Thoracic aorta (tissue), 2 donors: ENCODE results near the gene CDC42SE2. TPM values are rescaled to one million over a fixed set of nuclear protein-coding genes. Genes with fewer than 3 reads are reported as not detected.
"Not testable (repeated sequence)": the region's sequence is repeated elsewhere in the genome, so short reads cannot be mapped to it uniquely, and the experiment has no call there.

Experiments
- ATAC-seq: fragments of 150-250 bp; one replicate; pipeline ENCODE4 v1.8.0; 2017; ENCODE audit warnings: low read depth; ENCODE audit not compliant: insufficient number of reproducible peaks, low FRiP score
- DNase-seq: peaks from one replicate; pipeline ENCODE4 v3.0.0-alpha.2; 2020; ENCODE audit warnings: low spot score
- H3K27ac ChIP-seq, 2 donors: fragments of 200-600 bp; sonication (generic); 1 replicate in 1 of 2; 2 replicates in 1 of 2; pipeline ENCODE4 v1.5.1; 2016; ENCODE audit warnings: mild to moderate bottlenecking in 2 of 2, moderate library complexity in 2 of 2
- H3K27me3 ChIP-seq: fragments of 200-600 bp; sonication (generic); replicated peaks from 2 replicates; pipeline ENCODE4 v1.6.0; 2016; ENCODE audit warnings: mild to moderate bottlenecking; ENCODE audit not compliant: insufficient read depth
- H3K36me3 ChIP-seq: fragments of 200-600 bp; sonication (generic); one replicate; pipeline ENCODE4 v1.5.1; 2016
- H3K4me1 ChIP-seq, 2 donors: fragments of 200-600 bp; sonication (generic); 1 replicate in 1 of 2; 2 replicates in 1 of 2; pipeline versions ENCODE4 v1.5.1 to v1.6.0; 2016; ENCODE audit warnings: low read depth in 2 of 2, mild to moderate bottlenecking in 1 of 2; ENCODE audit not compliant: control insufficient read depth in 1 of 2
- H3K4me3 ChIP-seq: fragments of 200-600 bp; sonication (generic); 2 replicates; pipeline ENCODE4 v1.5.1; 2016; ENCODE audit warnings: mild to moderate bottlenecking
- H3K9me3 ChIP-seq: fragments of 200-600 bp; sonication (generic); 2 replicates; pipeline ENCODE4 v1.5.1; 2016
- total RNA-seq, 2 donors: library from RNA; depleted of rRNA; stranded (reverse); fragments of >200 nt; gene quantifications; one replicate each; pipeline versions ENCODE4 v1.1.0 to v1.2.3, GENCODE V29; 2016
- TF ChIP-seq, protein P1 (sequence below): fragments of 200-600 bp; sonication (generic); IDR thresholded peaks from one replicate; pipeline ENCODE4 v1.5.1; 2019; ENCODE audit warnings: antibody characterized with exemption

The CDC42SE2 gene
- total RNA-seq, 2 donors from 2014 or later = 20.3 to 38.0 TPM

- H3K36me3 ChIP-seq = no peaks in the 10 kb centered on the region
- H3K4me3 ChIP-seq = no peak overlapping the region
- peaks cover 11 to 12% of the 10 kb centered on the region in 2 donors for H3K4me1 ChIP-seq
- DNase-seq (no peak), ATAC-seq (no peak)
- H3K9me3 ChIP-seq = no peaks in the 10 kb centered on the region
- H3K27ac ChIP-seq = no peak overlapping the region
- H3K27me3 ChIP-seq = no peaks in the 10 kb centered on the region
- TF ChIP-seq, protein P1, sequence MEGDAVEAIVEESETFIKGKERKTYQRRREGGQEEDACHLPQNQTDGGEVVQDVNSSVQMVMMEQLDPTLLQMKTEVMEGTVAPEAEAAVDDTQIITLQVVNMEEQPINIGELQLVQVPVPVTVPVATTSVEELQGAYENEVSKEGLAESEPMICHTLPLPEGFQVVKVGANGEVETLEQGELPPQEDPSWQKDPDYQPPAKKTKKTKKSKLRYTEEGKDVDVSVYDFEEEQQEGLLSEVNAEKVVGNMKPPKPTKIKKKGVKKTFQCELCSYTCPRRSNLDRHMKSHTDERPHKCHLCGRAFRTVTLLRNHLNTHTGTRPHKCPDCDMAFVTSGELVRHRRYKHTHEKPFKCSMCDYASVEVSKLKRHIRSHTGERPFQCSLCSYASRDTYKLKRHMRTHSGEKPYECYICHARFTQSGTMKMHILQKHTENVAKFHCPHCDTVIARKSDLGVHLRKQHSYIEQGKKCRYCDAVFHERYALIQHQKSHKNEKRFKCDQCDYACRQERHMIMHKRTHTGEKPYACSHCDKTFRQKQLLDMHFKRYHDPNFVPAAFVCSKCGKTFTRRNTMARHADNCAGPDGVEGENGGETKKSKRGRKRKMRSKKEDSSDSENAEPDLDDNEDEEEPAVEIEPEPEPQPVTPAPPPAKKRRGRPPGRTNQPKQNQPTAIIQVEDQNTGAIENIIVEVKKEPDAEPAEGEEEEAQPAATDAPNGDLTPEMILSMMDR = no peak
Observed at GRCh38 chr5:131303537-131303936, 39.7 kb downstream of the CDC42SE2 start.

DNA sequence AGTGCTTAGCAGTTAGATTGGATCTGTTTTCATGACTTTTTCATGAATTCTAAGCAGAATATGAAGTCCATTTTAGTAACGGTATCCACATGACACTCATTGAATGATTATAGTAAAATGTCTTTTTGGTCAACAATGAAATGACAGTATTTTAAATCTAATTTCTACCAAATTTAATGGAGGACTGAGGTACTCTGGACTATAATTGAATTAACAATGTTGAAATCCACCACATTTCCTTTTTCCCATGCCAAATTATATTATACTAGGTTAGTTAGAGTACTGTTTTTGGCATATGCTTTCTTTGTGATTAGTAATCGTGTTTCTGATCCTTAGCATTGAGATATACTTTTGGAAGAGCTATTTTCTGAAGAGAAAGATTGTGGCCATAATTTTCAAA lies 40.6 kb downstream of the CDC42SE2 start:
- DNase-seq = no peak
- no peak overlapping the region for H3K4me3 ChIP-seq
- ATAC-seq = no peak
- TF ChIP-seq, protein P1 = no peak
- H3K4me1 ChIP-seq = peaks cover 11 to 12% of the 10 kb centered on the region in 2 donors
- H3K27ac ChIP-seq = no peak overlapping the region
- H3K36me3 ChIP-seq = no peaks in the 10 kb centered on the region
- no peaks in the 10 kb centered on the region for H3K27me3 ChIP-seq
- H3K9me3 ChIP-seq = no peaks in the 10 kb centered on the region

DNA sequence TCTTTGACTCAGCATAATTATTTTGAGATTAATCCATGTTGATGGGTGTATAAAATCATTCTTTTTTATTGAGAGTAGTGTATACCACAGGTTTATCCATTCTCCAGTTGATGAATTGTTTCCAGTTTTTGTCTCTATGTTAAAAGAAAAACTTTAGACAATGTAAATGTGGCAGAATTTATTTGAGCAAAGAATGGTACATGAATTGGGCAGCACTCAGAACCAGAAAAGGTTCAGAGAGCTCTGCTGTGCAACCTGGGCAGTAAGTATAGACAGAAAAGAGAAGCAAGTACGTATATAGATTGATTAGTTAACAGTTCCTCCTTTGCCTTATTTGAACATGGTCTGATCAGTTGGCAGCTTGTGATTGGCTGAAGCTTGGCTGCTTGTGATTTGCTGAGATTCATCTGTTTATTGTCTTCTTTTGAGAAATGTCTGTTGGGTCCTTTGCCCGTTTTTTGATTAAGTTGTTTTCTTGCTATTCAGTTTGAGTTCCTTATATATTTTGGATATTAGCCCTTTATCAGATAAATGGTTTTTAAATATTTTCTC lies 41.4 kb downstream of the CDC42SE2 start:
- Histone ChIP-seq H3K4me1 (peaks cover 11 to 12% of the 10 kb centered on the region in 2 donors), H3K27ac (no peak overlapping the region), H3K27me3 (no peaks in the 10 kb centered on the region), H3K9me3 (no peaks in the 10 kb centered on the region), H3K4me3 (no peak overlapping the region), H3K36me3 (no peaks in the 10 kb centered on the region)
- ATAC-seq (no peak), DNase-seq (no peak)
- TF ChIP-seq, protein P1 = no peak

DNA sequence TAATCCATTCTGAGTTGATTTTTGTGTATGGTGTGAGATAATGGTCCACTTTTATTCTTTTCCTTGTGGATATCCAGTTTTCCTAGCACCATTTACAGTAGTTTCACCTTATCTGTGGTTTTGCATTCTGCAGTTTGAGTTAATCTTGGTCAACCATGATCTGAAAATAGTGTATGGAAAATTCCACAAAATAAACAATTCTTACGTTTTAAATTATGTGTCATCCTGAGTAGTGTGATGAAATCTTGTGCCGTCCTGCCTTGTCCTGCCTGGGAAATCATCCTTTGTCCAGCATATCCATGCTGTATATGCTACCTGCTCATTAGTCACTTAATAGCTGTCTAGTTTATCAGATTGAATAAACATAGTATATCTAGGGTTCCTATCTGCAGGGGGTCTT lies 42.1 kb downstream of the CDC42SE2 start:
- no peaks in the 10 kb centered on the region for H3K36me3 ChIP-seq
- H3K4me1 ChIP-seq = peaks cover 11 to 12% of the 10 kb centered on the region in 2 donors
- TF ChIP-seq, protein P1 = no peak

DNA sequence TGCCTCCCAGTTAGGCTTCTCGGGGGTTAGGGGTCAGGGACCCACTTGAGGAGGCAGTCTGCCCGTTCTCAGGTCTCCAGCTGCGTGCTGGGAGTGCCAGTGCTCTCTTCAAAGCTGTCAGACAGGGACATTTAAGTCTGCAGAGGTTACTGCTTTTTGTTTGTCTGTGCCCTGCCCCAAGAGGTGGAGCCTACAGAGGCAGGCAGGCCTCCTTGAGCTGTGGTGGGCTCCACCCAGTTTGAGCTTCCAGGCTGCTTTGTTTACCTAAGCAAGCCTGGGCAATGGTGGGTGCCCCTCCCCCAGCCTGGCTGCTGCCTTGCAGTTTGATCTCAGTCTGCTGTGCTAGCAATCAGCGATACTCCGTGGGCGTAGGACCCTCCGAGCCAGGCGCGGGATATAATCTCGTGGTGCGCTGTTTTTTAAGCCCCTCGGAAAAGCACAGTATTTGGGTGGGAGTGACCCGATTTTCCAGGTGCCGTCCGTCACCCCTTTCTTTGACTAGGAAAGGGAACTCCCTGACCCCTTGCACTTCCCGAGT lies 48.5 kb downstream of the CDC42SE2 start:
- H3K27me3 ChIP-seq, ATAC-seq, H3K36me3 ChIP-seq, H3K4me3 ChIP-seq, H3K27ac ChIP-seq, H3K9me3 ChIP-seq, DNase-seq, H3K4me1 ChIP-seq: not testable (repeated sequence)

More for the DNA sequence above, 42.1 kb downstream of the CDC42SE2 start:
- Histone ChIP-seq H3K27ac (no peak overlapping the region), H3K9me3 (no peaks in the 10 kb centered on the region), H3K4me3 (no peak overlapping the region), H3K27me3 (no peaks in the 10 kb centered on the region)
- no peak for DNase-seq
- ATAC-seq = no peak

GRCh38 chr5:131316026-131316425 lies 52.2 kb downstream of the CDC42SE2 start:
- TF ChIP-seq, protein P1 = no peak

More at GRCh38 chr5:131316026-131316425, 52.2 kb downstream of the CDC42SE2 start:
- DNase-seq (no peak), ATAC-seq (no peak)
- no peaks in the 10 kb centered on the region for H3K27me3 ChIP-seq
- no peak overlapping the region for H3K27ac ChIP-seq
- no peaks in the 10 kb centered on the region for H3K9me3 ChIP-seq
- peaks cover 0 to 3% of the 10 kb centered on the region in 2 donors for H3K4me1 ChIP-seq
- H3K4me3 ChIP-seq = no peak overlapping the region
- H3K36me3 ChIP-seq = no peaks in the 10 kb centered on the region
